ENCODE measurements around the gene CBX3. TPM values are rescaled to one million over a fixed set of nuclear protein-coding genes. Genes with fewer than 3 reads are reported as not detected.
"Not testable (repeated sequence)": the region's sequence is repeated elsewhere in the genome, so short reads cannot be mapped to it uniquely, and the experiment has no call there.

CBX3 gene
- total RNA-seq, 1 experiment from 2014 or later: 399 TPM

DNA sequence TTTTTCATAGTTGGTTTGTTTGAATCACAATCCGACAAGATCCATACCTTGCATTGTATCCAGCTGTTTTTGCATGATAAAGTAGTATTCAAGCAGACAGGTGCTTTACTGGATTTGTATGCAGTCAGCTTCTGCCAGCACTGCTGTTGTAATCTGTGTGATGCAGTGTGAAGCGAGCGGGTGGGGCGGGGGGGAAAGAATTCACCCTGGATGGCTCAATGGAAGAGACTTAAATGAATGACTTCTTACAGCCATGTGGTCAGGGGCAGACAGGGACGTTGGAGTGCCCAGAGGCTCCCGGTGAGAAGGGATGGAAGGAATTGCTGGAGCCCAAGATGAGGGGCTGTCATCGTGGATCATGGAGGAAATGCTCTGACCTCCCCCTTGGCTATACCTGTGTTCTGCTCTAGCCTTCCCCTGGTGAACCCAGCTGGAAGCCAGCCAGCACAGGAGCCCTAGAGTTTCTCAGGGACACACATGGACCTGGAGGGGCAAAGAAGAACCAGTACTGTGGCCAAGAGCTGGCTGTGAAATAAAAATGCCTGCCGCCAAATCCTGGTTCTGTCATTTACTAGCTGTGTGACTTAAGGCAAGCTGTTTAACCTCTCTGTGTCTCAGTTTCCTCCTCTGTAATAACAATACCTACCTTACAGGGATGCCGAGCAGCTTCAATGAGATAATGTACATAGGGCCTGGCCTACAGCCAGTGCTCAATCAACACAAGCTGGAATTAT lies 35.4 kb upstream of the CBX3 start:
- no peak overlapping the region for H3K4me3 ChIP-seq
- no peak for DNase-seq
- H3K4me1 ChIP-seq: no peaks in the 10 kb centered on the region; the same call in 1 of the 2 replicates

GRCh38 chr7:26166684-26167266 lies 34.8 kb upstream of the CBX3 start:
- Histone ChIP-seq H3K4me1 (no peaks in the 10 kb centered on the region; the same call in 1 of the 2 replicates), H3K4me3 (no peak overlapping the region), H3K27ac (no peak overlapping the region), H3K36me3 (no peaks in the 10 kb centered on the region), H3K27me3 (no peaks in the 10 kb centered on the region), H3K9me3 (replicated peaks) (no peaks in the 10 kb centered on the region)
- DNase-seq: no peak

More for the DNA sequence above, 35.4 kb upstream of the CBX3 start:
- H3K27ac ChIP-seq: no peak overlapping the region
- no peaks in the 10 kb centered on the region for H3K36me3 ChIP-seq
- H3K27me3 ChIP-seq: no peaks in the 10 kb centered on the region
- H3K9me3 ChIP-seq (replicated peaks): no peaks in the 10 kb centered on the region

DNA sequence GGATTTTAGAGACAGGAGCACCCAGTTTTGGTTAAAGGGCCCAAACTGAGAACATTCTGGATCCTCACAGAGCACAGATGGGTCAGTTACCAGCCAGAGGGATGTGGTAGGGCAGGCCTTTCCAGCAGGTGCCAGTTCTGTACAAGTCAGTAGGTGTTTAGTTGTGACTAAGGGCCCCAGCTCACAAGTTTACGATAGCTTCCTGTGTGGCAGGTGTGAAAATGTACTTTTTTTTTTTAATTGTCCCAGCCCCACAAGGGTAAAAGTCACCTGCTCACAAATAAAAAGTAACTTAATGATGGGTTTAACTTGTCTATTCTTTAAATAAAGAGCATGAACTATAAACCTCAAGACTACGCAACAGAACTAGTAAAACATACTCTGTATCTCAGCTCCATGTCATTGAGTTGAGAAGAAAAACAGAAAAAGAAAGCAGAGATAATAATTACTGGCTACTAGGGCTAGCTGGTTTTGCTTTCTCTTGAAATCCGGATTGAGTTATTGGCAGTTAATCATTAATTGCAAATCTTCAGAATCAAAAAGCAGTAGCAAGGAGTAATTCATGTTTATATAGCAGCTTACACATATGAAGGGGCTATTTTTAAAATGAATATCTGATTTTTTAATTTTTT lies 34.1 kb upstream of the CBX3 start:
- H3K4me1 ChIP-seq: no peaks in the 10 kb centered on the region
- no peak overlapping the region for H3K4me3 ChIP-seq
- no peaks in the 10 kb centered on the region for H3K27me3 ChIP-seq
- H3K36me3 ChIP-seq: no peaks in the 10 kb centered on the region
- DNase-seq: no peak
- H3K27ac ChIP-seq: no peak overlapping the region
- H3K9me3 ChIP-seq (replicated peaks): no peaks in the 10 kb centered on the region

DNA sequence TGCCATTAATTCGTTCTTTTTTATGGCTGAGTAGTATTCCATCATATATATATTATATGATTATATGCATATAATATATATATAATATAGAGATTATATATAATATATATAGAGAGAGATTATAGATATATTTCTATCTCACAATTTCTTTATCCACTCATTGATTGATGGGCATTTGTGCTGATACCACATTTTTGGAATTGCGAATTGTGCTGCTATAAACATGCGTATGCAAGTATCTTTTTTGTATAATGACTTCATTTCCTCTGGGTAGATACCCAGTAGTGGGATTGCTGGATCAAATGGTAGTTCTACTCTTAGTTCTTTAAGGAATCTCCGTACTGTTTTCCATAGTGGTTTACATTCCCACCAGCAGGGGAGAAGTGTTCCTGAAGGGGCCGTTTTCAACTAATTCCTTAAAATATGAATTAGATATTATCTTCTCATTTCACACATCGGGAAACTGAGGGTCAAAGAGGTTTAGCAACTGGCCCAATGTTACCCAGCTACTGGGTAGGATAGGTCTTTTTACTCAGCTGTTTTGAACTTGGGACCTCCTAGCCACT lies 33.0 kb upstream of the CBX3 start:
- H3K9me3 ChIP-seq (replicated peaks): no peaks in the 10 kb centered on the region
- no peaks in the 10 kb centered on the region for H3K4me1 ChIP-seq
- no peak overlapping the region for H3K4me3 ChIP-seq
- H3K27me3 ChIP-seq: no peaks in the 10 kb centered on the region
- no peaks in the 10 kb centered on the region for H3K36me3 ChIP-seq
- DNase-seq: no peak
- no peak overlapping the region for H3K27ac ChIP-seq

DNA sequence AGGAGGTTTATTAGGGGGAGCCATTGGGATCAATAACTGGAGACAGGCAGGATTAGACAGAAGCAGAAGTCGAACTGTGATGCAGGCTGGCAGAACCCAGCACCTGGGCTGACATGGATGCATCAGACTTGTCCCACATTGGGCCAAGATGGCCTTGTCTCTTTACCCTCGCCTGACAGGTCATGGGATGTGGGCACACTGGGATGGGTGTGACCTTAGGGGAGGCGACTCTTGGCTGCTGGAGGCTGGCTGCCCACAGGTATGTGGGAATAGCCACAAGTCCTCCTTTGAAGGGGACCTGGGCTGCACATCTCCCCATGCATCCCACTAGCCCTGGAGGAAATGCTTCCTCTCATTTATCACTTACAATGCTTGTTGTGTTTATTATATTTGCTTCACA lies 32.3 kb upstream of the CBX3 start:
- Histone ChIP-seq H3K4me1 (no peaks in the 10 kb centered on the region), H3K27ac (no peak overlapping the region), H3K4me3 (no peak overlapping the region), H3K36me3 (no peaks in the 10 kb centered on the region), H3K27me3 (no peaks in the 10 kb centered on the region), H3K9me3 (replicated peaks) (no peaks in the 10 kb centered on the region)
- no peak for DNase-seq

DNA sequence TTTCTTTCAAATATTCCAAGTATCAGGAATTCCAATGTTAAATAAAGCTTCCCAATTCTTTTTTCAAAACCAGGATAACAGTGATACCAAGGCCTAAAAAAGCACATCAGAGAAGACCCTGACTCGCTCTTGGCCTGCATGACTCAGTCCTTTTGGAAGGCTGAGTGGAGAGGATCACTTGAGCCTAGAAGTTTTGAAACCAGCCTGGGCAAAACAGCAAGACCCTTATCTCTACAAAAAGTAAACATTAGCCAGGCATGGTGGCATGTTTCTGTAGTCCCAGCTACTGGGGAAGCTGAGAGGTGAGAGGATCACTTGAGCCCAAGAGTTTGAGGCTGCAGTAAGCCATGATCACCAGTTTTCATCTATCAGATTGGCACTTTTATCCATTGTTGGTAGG lies 30.9 kb upstream of the CBX3 start:
- DNase-seq: no peak
- H3K9me3 ChIP-seq (replicated peaks): no peaks in the 10 kb centered on the region

GRCh38 chr7:26171601-26172000 lies 29.9 kb upstream of the CBX3 start:
- H3K27ac ChIP-seq: no peak overlapping the region
- no peaks in the 10 kb centered on the region for H3K36me3 ChIP-seq
- no peak for DNase-seq
- H3K4me3 ChIP-seq: no peak overlapping the region
- no peaks in the 10 kb centered on the region for H3K27me3 ChIP-seq
- no peaks in the 10 kb centered on the region for H3K9me3 ChIP-seq (replicated peaks)
- H3K4me1 ChIP-seq: no peaks in the 10 kb centered on the region

More for the DNA sequence above, 30.9 kb upstream of the CBX3 start:
- H3K4me1 ChIP-seq: no peaks in the 10 kb centered on the region
- no peaks in the 10 kb centered on the region for H3K27me3 ChIP-seq
- no peak overlapping the region for H3K4me3 ChIP-seq
- no peak overlapping the region for H3K27ac ChIP-seq
- no peaks in the 10 kb centered on the region for H3K36me3 ChIP-seq

- Histone ChIP-seq H3K36me3 (no peaks in the 10 kb centered on the region), H3K9me3 (replicated peaks) (no peaks in the 10 kb centered on the region), H3K4me3 (no peak overlapping the region), H3K27ac (no peak overlapping the region), H3K4me1 (no peaks in the 10 kb centered on the region), H3K27me3 (no peaks in the 10 kb centered on the region)
- DNase-seq: no peak
These were observed 29.5 kb upstream of the CBX3 start for GRCh38 chr7:26172048-26172447.

DNA sequence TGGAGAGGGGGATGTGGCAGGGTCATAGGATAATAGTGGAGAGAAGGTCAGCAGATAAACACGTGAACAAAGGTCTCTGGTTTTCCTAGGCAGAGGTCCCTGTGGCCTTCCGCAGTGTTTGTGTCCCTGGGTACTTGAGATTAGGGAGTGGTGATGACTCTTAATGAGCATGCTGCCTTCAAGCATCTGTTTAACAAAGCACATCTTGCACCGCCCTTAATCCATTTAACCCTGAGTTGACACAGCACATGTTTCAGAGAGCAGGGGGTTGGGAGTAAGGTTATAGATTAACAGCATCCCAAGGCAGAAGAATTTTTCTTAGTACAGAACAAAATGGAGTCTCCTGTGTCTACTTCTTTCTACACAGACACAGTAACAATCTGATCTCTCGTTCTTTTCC lies 25.6 kb upstream of the CBX3 start:
- H3K27ac ChIP-seq; H3K36me3 ChIP-seq; H3K9me3 ChIP-seq (replicated peaks); H3K4me3 ChIP-seq; H3K4me1 ChIP-seq; H3K27me3 ChIP-seq; DNase-seq: not testable (repeated sequence)

DNA sequence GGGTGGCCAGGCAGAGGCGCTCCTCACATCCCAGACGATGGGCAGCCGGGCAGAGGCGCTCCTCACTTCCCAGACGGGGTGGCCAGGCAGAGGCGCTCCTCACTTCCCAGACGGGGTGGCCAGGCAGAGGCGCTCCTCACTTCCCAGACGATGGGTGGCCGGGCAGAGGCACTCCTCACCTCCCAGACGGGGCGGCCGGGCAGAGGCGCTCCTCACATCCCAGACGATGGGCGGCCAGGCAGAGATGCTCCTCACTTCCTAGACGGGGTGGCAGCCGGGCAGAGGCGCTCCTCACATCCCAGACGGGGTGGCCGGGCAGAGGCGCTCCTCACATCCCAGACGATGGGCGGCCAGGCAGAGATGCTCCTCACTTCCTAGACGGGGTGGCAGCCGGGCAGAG lies 24.8 kb upstream of the CBX3 start:
- DNase-seq, H3K4me1 ChIP-seq, H3K27me3 ChIP-seq: not testable (repeated sequence)

GRCh38 chr7:26177269-26177668 lies 24.3 kb upstream of the CBX3 start:
- H3K4me3 ChIP-seq; H3K4me1 ChIP-seq; H3K27me3 ChIP-seq; H3K36me3 ChIP-seq; H3K27ac ChIP-seq; H3K9me3 ChIP-seq (replicated peaks); DNase-seq: not testable (repeated sequence)

More for the DNA sequence above, 24.8 kb upstream of the CBX3 start:
- H3K9me3 ChIP-seq (replicated peaks); H3K36me3 ChIP-seq; H3K27ac ChIP-seq; H3K4me3 ChIP-seq: not testable (repeated sequence)

DNA sequence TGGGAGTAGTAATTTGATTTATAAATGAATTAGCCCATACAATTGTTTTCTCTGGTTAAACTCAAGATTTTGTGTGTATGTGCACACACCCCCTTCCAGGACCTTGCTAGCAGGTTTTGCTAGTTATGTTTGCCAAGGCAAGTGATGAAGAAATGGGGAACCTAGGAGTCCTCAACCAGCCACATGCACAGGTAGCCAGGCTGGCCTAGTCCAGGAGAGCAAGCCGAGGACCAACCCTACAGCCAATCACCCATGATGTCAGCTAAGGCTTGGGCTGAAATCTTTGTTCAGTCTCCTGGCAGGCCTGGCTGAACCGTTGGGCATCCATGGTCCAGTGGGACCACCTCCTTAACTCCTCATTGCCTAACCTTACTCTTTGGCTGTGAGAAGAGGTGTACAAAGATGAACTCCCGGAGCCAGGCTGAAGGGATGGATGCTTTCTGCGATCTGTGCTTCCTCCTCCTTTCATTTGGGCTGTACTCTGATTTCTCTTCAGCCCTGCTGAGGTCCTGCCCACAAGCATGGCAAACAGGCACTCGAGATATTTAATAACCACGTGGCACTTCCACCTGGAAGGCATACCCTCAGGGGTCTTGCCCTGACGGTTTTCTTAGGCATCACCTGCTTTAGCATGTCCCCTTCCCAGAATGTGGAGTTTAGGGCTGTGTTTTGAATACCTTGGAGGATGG lies 23.1 kb upstream of the CBX3 start:
- no peaks in the 10 kb centered on the region for H3K27me3 ChIP-seq
- H3K27ac ChIP-seq: no peak overlapping the region
- H3K36me3 ChIP-seq: no peaks in the 10 kb centered on the region
- no peak for DNase-seq
- H3K9me3 ChIP-seq (replicated peaks): no peaks in the 10 kb centered on the region
- no peak overlapping the region for H3K4me3 ChIP-seq
- H3K4me1 ChIP-seq: no peaks in the 10 kb centered on the region

- no peaks in the 10 kb centered on the region for H3K36me3 ChIP-seq
- H3K4me3 ChIP-seq: no peak overlapping the region
- H3K27ac ChIP-seq: no peak overlapping the region
- no peaks in the 10 kb centered on the region for H3K27me3 ChIP-seq
- H3K9me3 ChIP-seq (replicated peaks): no peaks in the 10 kb centered on the region
- no peaks in the 10 kb centered on the region for H3K4me1 ChIP-seq
- DNase-seq: no peak
These were observed 22.1 kb upstream of the CBX3 start for GRCh38 chr7:26179422-26179821.

DNA sequence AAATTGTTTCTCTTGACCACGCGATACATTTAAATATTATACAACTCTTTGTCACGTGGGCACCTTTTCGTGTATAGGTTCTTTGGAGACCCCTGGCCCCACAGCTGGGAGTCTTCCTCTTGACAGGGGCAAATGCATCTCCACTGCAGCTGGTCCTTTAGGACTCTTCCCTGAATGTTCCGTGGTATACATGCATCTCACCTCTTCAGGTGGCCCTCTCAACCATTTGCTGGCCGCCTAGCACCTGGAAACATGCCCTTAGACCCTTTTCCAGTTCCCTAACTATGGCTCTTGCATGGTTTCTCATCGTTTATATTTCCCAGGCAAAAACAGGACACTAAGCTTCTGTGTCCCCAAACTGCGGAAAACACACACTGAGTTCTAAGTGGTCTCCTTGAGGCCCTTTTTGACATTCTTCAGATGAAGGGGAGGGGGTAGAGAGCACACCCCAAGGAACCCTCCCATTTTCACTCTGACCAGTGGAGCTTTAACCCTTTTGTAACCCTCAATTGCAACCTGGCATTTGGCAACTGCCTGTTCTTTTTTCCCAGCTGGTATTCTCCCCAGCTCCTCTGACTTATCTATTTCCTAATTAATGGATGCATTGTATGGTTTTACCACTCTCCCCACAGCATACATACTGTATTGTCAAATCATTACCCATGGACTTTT lies 21.6 kb upstream of the CBX3 start:
- DNase-seq: no peak
- Histone ChIP-seq H3K4me3 (no peak overlapping the region), H3K9me3 (replicated peaks) (no peaks in the 10 kb centered on the region)

More for the DNA sequence above, 21.6 kb upstream of the CBX3 start:
- Histone ChIP-seq H3K36me3 (no peaks in the 10 kb centered on the region), H3K27ac (no peak overlapping the region), H3K4me1 (no peaks in the 10 kb centered on the region), H3K27me3 (no peaks in the 10 kb centered on the region)
